ENCODE data around the gene SORBS2. TPM values are rescaled to one million over a fixed set of nuclear protein-coding genes. Genes with fewer than 3 reads are reported as not detected.

Gene SORBS2
- total RNA-seq, 1 experiment from 2014 or later = not detected

DNA sequence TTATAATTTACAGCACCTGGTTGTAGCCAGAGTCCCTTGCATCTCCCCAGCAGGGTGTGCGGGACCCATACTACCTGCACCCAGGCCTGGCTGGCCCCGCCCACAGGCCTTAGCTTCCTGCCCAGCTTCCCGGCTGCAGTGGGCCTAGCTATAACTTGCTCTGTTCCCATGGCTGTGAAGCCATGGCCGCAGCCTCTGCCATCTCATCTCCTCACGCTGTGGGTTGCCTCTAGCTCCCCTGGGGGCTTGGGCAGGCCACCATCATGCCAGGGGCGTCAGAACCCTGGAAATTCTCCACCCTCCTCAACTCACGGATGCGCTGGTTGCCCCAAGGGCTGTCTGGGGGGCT is 26.1 kb upstream of the SORBS2 start:
- Histone ChIP-seq H3K36me3 (ENCODE audit: insufficient read depth, low read length) (no peaks in the 10 kb centered on the region), H3K4me2 (ENCODE audit: low read depth, low read length, poor library complexity, severe bottlenecking) (no peak overlapping the region), H3K4me1 (ENCODE audit: low read length) (no peaks in the 10 kb centered on the region), H3K79me2 (ENCODE audit: low read length) (no peaks in the 10 kb centered on the region), H2AFZ (ENCODE audit: low read length) (no peak overlapping the region), H3K9ac (ENCODE audit: low read length) (no peak overlapping the region), H4K20me1 (ENCODE audit: insufficient read depth, low read depth, low read length) (no peaks in the 10 kb centered on the region), H3K27me3 (ENCODE audit: low read length) (no peaks in the 10 kb centered on the region), H3K9me2 (replicated peaks; ENCODE audit: insufficient read depth, low read length) (no peaks in the 10 kb centered on the region), H3K27ac (ENCODE audit: low read length) (no peak overlapping the region), H3K9me3 (ENCODE audit: low read length) (no peaks in the 10 kb centered on the region), H3K4me3 (ENCODE audit: low read length) (no peak overlapping the region)
- DNase-seq = no peak

DNA sequence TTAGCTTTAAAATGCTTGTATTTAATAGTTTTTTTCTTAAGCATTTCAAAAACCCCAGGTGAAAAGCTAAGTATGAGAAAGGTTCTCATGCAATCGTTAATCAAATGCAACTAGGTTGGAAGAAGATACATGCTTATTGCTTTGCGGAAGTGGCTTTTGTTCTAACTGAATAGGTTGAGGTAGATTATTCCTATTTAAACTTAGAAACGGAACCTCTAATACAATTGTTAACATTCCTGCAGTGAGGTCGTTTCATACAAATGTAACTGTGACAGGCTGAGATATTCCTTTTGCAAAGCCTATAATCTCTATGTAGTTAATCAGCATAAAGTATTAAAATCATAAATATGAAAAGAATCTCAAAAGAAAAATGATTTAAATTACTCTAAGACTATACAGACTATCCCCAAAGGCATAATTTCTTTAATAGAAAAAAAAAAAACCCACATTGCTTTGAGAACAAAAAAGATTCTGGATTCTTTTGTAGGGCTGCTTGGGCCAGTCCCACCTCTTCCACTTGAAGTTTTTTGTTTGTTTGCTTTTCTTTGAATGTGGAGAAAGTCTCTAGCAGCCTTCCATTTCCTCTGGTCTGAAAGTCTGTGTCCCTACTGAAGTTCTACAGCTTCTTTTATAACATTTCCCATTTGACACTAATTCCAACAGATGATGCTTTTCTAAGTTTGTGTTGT is 25.6 kb upstream of the SORBS2 start:
- Histone ChIP-seq H2AFZ (ENCODE audit: low read length) (no peak overlapping the region), H3K9ac (ENCODE audit: low read length) (no peak overlapping the region), H3K79me2 (ENCODE audit: low read length) (no peaks in the 10 kb centered on the region), H3K27me3 (ENCODE audit: low read length) (no peaks in the 10 kb centered on the region), H3K4me1 (ENCODE audit: low read length) (no peaks in the 10 kb centered on the region), H3K4me2 (ENCODE audit: low read depth, low read length, poor library complexity, severe bottlenecking) (no peak overlapping the region), H3K9me3 (ENCODE audit: low read length) (no peaks in the 10 kb centered on the region), H4K20me1 (ENCODE audit: insufficient read depth, low read depth, low read length) (no peaks in the 10 kb centered on the region), H3K4me3 (ENCODE audit: low read length) (no peak overlapping the region), H3K36me3 (ENCODE audit: insufficient read depth, low read length) (no peaks in the 10 kb centered on the region), H3K27ac (ENCODE audit: low read length) (no peak overlapping the region), H3K9me2 (replicated peaks; ENCODE audit: insufficient read depth, low read length) (no peaks in the 10 kb centered on the region)
- DNase-seq = no peak

GRCh38 chr4:185836241-185837084 is 24.5 kb upstream of the SORBS2 start:
- no peaks in the 10 kb centered on the region for H3K27me3 ChIP-seq (ENCODE audit: low read length)
- no peak overlapping the region for H3K27ac ChIP-seq (ENCODE audit: low read length)
- no peaks in the 10 kb centered on the region for H3K79me2 ChIP-seq (ENCODE audit: low read length)
- H3K4me1 ChIP-seq (ENCODE audit: low read length) = no peaks in the 10 kb centered on the region
- no peaks in the 10 kb centered on the region for H3K36me3 ChIP-seq (ENCODE audit: insufficient read depth, low read length)
- H3K9me3 ChIP-seq (ENCODE audit: low read length) = no peaks in the 10 kb centered on the region
- no peak overlapping the region for H3K4me3 ChIP-seq (ENCODE audit: low read length)
- no peak overlapping the region for H3K9ac ChIP-seq (ENCODE audit: low read length)
- DNase-seq = no peak
- no peak overlapping the region for H2AFZ ChIP-seq (ENCODE audit: low read length)
- H3K4me2 ChIP-seq (ENCODE audit: low read depth, low read length, poor library complexity, severe bottlenecking) = no peak overlapping the region
- H4K20me1 ChIP-seq (ENCODE audit: insufficient read depth, low read depth, low read length) = no peaks in the 10 kb centered on the region
- no peaks in the 10 kb centered on the region for H3K9me2 ChIP-seq (replicated peaks; ENCODE audit: insufficient read depth, low read length)

GRCh38 chr4:185835814-185836213 is 23.8 kb upstream of the SORBS2 start:
- no peaks in the 10 kb centered on the region for H3K27me3 ChIP-seq (ENCODE audit: low read length)
- H3K36me3 ChIP-seq (ENCODE audit: insufficient read depth, low read length) = no peaks in the 10 kb centered on the region
- H3K4me1 ChIP-seq (ENCODE audit: low read length) = no peaks in the 10 kb centered on the region
- no peak overlapping the region for H2AFZ ChIP-seq (ENCODE audit: low read length)
- H3K9me3 ChIP-seq (ENCODE audit: low read length) = no peaks in the 10 kb centered on the region
- no peak overlapping the region for H3K9ac ChIP-seq (ENCODE audit: low read length)
- H3K79me2 ChIP-seq (ENCODE audit: low read length) = no peaks in the 10 kb centered on the region
- no peaks in the 10 kb centered on the region for H3K9me2 ChIP-seq (replicated peaks; ENCODE audit: insufficient read depth, low read length)
- DNase-seq = no peak
- H3K4me2 ChIP-seq (ENCODE audit: low read depth, low read length, poor library complexity, severe bottlenecking) = no peak overlapping the region
- H3K4me3 ChIP-seq (ENCODE audit: low read length) = no peak overlapping the region
- H3K27ac ChIP-seq (ENCODE audit: low read length) = no peak overlapping the region
- no peaks in the 10 kb centered on the region for H4K20me1 ChIP-seq (ENCODE audit: insufficient read depth, low read depth, low read length)

DNA sequence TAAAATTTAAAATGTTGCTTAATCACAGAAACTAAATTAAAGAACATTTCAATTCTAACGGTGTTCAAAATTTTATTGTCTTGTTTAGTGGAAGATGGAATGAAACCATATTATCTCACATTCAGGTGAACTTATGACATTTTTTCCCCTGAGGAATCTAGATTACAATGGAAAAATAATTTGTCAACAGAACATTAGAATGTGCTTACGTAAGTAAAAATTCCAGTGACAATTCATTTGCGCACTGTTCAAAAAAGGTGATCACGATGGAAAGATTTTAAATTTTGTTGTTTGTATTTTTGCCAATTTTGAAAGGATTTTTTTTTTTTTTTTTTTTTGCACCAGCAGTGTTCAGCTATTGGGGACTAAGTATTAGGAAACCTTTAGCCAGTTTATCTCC is 23.3 kb upstream of the SORBS2 start:
- H3K27ac ChIP-seq (ENCODE audit: low read length) = no peak overlapping the region
- H3K27me3 ChIP-seq (ENCODE audit: low read length) = no peaks in the 10 kb centered on the region
- no peaks in the 10 kb centered on the region for H4K20me1 ChIP-seq (ENCODE audit: insufficient read depth, low read depth, low read length)
- no peaks in the 10 kb centered on the region for H3K4me1 ChIP-seq (ENCODE audit: low read length)
- no peaks in the 10 kb centered on the region for H3K9me2 ChIP-seq (replicated peaks; ENCODE audit: insufficient read depth, low read length)
- H3K9ac ChIP-seq (ENCODE audit: low read length) = no peak overlapping the region
- no peak overlapping the region for H3K4me3 ChIP-seq (ENCODE audit: low read length)
- H3K4me2 ChIP-seq (ENCODE audit: low read depth, low read length, poor library complexity, severe bottlenecking) = no peak overlapping the region
- H3K79me2 ChIP-seq (ENCODE audit: low read length) = no peaks in the 10 kb centered on the region
- H3K9me3 ChIP-seq (ENCODE audit: low read length) = no peaks in the 10 kb centered on the region
- DNase-seq = no peak
- H3K36me3 ChIP-seq (ENCODE audit: insufficient read depth, low read length) = no peaks in the 10 kb centered on the region
- H2AFZ ChIP-seq (ENCODE audit: low read length) = no peak overlapping the region

DNA sequence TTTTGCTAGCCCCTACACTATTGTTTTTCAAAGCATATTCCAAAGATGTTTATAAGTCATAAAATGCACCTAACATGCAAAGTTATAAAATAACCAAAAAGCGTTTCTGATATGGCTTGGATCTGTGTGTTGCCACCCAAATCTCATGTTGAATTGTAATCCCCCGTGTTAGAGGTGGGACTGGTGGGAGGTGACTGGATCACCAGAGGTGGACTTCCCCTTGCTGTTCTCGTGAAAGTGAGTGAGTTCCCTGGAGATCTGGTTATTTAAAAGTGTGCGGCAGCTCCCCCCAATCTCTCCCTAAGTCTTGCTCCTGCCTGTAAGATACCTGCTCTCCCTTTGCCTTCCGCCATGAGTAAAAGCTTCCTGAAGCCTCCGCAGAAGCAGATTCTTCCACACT is 22.8 kb upstream of the SORBS2 start:
- Histone ChIP-seq H3K79me2 (ENCODE audit: low read length) (no peaks in the 10 kb centered on the region), H3K4me1 (ENCODE audit: low read length) (no peaks in the 10 kb centered on the region), H3K9ac (ENCODE audit: low read length) (no peak overlapping the region), H3K4me2 (ENCODE audit: low read depth, low read length, poor library complexity, severe bottlenecking) (no peak overlapping the region), H4K20me1 (ENCODE audit: insufficient read depth, low read depth, low read length) (no peaks in the 10 kb centered on the region), H3K9me3 (ENCODE audit: low read length) (no peaks in the 10 kb centered on the region), H3K27me3 (ENCODE audit: low read length) (no peaks in the 10 kb centered on the region), H2AFZ (ENCODE audit: low read length) (no peak overlapping the region), H3K9me2 (replicated peaks; ENCODE audit: insufficient read depth, low read length) (no peaks in the 10 kb centered on the region), H3K27ac (ENCODE audit: low read length) (no peak overlapping the region), H3K4me3 (ENCODE audit: low read length) (no peak overlapping the region), H3K36me3 (ENCODE audit: insufficient read depth, low read length) (no peaks in the 10 kb centered on the region)
- no peak for DNase-seq

DNA sequence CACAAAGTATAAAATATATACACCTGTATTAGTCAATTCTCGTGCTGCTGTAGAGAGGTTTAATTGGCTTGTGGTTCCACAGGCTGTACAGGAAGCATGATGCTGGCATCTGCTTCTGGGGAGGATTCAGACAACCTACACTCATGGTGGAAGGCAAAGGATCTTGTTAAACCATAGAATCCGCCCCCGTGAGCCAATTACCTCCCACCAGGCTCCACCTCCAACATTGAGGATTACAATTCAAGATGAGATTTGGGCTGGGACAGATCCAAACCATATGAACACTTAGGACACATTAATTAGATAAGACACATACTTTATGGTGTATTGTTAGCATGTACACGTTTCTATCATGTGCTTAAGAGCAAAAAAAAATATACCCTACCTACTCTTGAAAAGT is 22.1 kb upstream of the SORBS2 start:
- Histone ChIP-seq H3K27me3 (ENCODE audit: low read length) (no peaks in the 10 kb centered on the region), H3K4me1 (ENCODE audit: low read length) (no peaks in the 10 kb centered on the region), H3K79me2 (ENCODE audit: low read length) (no peaks in the 10 kb centered on the region), H3K27ac (ENCODE audit: low read length) (no peak overlapping the region), H3K4me2 (ENCODE audit: low read depth, low read length, poor library complexity, severe bottlenecking) (no peak overlapping the region), H3K9ac (ENCODE audit: low read length) (no peak overlapping the region), H3K4me3 (ENCODE audit: low read length) (no peak overlapping the region), H3K36me3 (ENCODE audit: insufficient read depth, low read length) (no peaks in the 10 kb centered on the region), H3K9me3 (ENCODE audit: low read length) (no peaks in the 10 kb centered on the region), H3K9me2 (replicated peaks; ENCODE audit: insufficient read depth, low read length) (no peaks in the 10 kb centered on the region), H2AFZ (ENCODE audit: low read length) (no peak overlapping the region), H4K20me1 (ENCODE audit: insufficient read depth, low read depth, low read length) (no peaks in the 10 kb centered on the region)
- DNase-seq = no peak

DNA sequence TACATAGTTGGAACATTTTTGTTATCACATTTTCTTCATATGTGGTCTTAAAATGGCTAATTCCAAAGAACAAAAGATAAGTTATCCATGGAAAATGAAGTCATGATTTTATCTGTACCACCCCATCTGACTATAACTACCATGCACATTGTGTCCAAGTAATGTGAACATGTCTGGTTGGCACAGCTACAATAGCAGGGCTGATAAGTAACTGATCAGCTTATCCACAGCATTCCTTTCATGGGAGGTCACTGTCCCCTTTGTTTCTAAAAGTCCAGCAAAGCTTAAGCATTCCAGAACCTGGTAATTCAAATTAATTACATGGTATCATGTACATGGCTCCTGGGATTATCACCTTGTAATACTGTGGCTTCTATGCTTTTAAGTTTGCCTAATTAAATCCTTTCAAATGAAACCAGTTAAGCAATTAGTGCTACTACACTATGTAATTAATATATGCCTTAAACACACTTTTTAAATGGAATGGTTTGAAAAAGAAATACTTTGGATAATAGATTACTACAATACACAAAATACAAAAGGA is 21.1 kb upstream of the SORBS2 start:
- Histone ChIP-seq H3K4me1 (ENCODE audit: low read length) (no peaks in the 10 kb centered on the region), H3K4me3 (ENCODE audit: low read length) (no peak overlapping the region), H3K9me3 (ENCODE audit: low read length) (no peaks in the 10 kb centered on the region), H3K27ac (ENCODE audit: low read length) (no peak overlapping the region), H3K4me2 (ENCODE audit: low read depth, low read length, poor library complexity, severe bottlenecking) (no peak overlapping the region), H3K9ac (ENCODE audit: low read length) (no peak overlapping the region), H2AFZ (ENCODE audit: low read length) (no peak overlapping the region), H3K9me2 (replicated peaks; ENCODE audit: insufficient read depth, low read length) (no peaks in the 10 kb centered on the region), H3K79me2 (ENCODE audit: low read length) (no peaks in the 10 kb centered on the region), H3K36me3 (ENCODE audit: insufficient read depth, low read length) (no peaks in the 10 kb centered on the region), H3K27me3 (ENCODE audit: low read length) (no peaks in the 10 kb centered on the region), H4K20me1 (ENCODE audit: insufficient read depth, low read depth, low read length) (no peaks in the 10 kb centered on the region)
- no peak for DNase-seq
